T-helper 22 cell (primary cell): ENCODE results near the gene WHRN.
A peak's percentile ranks its signal among the peaks of the same experiment; 100 is the strongest.

Source experiments
- DNase-seq: peaks from one replicate; pipeline ENCODE4 v3.0.0-alpha.2; 2020; ENCODE audit warnings: low read depth

WHRN gene

DNA sequence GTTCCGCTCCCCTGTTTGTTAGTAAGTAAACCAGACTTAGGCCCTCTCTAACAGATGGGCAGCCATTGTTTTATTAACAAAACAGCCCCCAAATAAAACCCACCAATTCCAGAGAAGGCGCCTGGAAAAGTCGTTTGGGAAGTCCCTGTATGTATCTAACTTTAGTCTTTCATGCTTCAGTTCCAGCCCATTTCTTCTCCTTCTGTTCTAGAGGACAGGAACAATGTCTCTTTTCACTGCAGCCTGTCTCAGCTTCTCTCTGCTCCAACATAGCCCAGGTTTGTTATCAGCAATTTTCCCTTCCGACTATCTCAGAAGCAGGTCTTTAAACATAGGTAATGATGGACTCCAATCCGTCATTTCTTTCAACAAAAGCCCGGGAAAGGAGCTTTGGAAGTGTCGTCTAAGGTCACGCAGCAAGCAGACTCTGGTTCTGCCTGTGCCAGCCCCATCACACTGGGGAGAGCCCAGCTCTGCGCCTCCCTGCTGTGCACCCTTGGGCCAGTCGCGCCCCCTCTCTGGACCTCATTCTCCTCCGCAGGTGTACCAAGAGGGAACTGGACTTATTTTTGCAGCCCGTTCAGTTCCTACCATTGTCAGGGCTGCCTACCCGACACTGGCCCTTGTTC, 107.9 kb downstream of the WHRN start:
- DNase-seq = no peak

DNA sequence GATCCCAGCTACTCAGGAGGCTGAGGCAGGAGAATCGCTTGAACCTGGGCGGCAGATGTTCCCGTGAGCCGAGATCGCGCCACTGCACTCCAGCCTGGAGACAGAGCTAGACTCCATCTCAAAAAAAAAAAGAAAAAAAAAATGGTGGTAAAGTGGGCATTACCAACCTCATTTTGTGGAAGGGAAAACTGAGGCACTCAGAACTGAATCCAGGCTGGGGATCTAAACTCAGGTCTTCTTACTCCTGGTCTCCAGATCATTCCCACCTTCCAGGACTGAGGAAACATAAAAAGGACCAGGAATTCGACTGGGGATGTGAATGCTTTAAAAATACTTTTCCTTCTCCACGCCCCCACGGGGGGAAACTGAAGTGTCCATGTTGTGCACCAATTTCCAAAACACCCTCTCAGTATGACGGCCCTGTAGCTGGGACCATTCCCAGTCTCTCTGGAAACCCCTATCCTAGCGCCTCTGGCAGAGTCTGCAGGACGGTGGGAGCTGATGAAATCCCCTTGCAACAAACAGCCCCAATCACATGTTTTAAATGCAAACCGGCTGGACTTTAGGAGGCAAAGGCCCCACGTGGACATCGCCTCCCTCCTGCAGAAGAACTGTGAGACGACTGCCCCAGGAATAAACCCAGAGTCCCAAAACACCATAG, 108.6 kb downstream of the WHRN start:
- no peak for DNase-seq

- no peak for DNase-seq
Measured at GRCh38 chr9:114395768-114396167, 109.5 kb downstream of the WHRN start.

- no peak for DNase-seq
Measured at GRCh38 chr9:114395334-114395617, 110.0 kb downstream of the WHRN start.

- DNase-seq = no peak
Measured at GRCh38 chr9:114394523-114395333, 110.5 kb downstream of the WHRN start.

DNA sequence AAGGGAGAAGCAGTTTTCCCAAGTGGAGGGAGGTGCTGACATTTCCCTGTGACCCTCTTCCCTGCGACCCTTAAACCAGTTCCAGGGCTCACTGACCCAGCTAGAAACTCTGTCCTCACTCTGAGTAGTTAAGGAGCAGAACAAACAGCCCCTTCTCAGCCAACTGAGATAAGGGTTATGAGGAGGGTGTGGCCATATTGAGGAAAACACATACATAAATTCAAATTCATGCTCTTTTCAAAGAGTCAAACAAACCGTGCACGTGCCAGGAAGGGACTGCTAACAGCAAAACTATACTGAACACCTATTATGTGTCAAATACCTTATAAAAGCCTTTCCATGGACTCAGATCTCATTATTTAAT, 112.5 kb downstream of the WHRN start:
- no peak for DNase-seq

DNA sequence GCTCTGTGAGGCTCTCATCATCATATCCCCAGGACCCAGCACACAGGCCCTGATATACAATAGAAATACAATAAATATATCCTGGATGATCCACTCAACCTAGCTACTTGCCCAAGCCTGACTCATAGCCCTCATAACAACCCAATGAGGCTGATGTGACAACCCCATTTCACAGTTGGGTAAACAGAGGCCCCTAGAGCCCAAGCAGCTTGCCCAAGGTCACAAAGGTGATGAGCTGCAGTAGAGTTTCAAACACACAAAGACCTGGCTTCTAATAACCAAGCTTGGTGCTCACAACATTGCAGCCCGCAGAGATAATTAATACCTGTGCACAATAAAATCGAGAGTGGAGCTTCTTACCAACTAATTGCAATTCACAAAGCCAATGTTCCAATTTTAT, 114.3 kb downstream of the WHRN start:
- DNase-seq = no peak

GRCh38 chr9:114389612-114390368, 115.5 kb downstream of the WHRN start:
- no peak for DNase-seq

- no peak for DNase-seq
Measured at GRCh38 chr9:114388764-114389375, 116.4 kb downstream of the WHRN start.

- DNase-seq = no peak
Measured at GRCh38 chr9:114388357-114388682, 117.0 kb downstream of the WHRN start.

- DNase-seq = peak; percentile 78
Measured at GRCh38 chr9:114387680-114388356, 117.5 kb downstream of the WHRN start, which contains the start of gene AKNA. Gene AKNA, minus strand, starts transcription at chr9:114387982. Its CDS starts 6,649 bp downstream, at chr9:114381333.

GRCh38 chr9:114386886-114387679, 118.2 kb downstream of the WHRN start:
- DNase-seq = no peak

DNA sequence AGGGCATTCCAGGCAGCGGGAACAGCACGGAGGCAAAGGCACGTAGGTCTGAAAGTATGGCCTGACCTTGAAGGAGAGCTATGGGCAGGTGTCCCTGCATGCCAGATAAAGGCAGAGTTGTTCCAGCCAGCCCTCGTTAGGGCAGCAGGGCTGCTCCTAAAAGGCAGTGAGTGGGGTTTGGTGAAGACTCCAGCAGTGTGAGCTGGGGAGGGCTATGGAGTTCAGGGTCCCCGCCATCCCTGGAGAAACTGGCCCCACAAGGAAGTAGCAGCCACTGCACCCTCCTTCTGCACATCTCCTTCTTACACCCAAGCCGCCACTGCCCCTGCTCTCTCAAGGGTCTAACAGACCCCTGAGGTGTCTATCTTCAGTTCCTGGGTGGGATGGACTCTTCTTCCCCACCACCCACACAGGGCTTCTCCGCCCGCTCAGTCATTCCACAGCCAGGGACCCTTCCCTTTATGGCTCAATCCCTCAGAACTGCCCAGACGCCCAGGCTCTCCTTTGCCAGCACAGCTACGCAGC, 118.8 kb downstream of the WHRN start:
- DNase-seq = no peak

DNA sequence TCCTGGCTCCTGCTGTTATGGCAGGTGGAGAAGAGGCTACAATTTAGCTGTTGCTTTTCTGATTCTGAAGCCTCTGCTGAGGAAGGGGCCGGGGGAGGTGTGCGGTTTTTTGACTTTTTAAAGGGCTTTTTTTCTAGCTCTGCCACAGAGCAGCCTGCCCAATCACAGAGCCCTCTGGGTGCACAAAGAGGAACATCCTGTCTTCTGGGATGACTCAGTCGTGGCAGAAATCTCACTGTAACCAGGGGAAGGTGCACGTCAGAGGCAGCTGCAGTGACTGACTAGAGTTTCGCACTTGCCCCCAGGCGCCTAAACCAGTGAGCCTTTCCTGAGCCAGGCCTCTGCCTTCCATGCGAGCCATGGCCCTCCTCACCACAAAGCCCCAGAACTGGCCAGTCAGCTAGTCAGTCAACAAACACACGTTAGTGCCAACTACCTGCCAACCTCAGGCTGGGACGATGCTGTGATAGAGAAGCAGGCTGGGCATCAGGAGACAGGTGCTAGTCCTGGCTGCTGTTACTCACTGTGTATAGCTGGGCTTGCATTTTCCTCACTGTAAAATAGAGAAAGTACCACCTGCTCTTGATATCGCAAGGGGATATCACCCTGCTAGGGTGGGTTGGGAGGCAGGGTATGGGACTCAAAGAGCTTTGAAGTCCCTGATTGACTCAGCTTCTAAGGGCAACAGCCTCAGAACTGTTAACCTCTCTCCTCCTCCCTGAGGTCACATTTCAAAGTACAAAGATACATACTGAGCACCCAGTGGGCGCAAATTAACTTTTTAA, 119.7 kb downstream of the WHRN start:
- DNase-seq = peak; percentile 89

DNA sequence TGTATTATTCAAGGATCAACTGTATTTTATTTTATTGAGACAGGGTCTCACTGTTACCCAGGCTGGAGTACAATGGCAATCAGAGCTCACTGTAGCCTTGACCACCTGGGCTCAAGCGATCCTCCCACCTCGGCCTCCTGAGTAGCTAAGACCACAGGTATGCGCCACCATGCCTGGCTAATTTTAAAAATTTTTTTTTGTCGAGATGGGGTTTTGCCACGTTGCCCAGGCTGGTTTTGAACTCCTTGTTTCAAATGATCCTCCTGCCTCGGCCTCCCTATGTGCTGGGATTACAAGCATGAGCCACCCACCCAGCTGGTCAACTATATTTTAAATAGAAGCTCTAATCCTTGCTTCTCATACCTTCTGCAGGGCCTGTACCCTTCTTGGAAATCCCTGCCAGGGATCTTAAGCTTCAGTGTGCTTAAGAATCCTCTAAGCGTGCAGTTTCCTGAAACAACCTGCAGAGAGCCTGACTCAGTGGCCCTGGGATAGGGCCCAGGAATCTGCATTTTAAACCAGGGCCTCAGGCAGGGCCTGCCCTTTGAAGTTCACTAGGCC, 120.4 kb downstream of the WHRN start:
- DNase-seq = no peak

GRCh38 chr9:114384341-114384740, 120.9 kb downstream of the WHRN start:
- DNase-seq = no peak

- DNase-seq = no peak
Measured at GRCh38 chr9:114383521-114384231, 121.6 kb downstream of the WHRN start.

GRCh38 chr9:114382699-114383520, 122.4 kb downstream of the WHRN start:
- peak; percentile 78 for DNase-seq
